Gastroesophageal sphincter (tissue), 4 donors: ENCODE results near the gene RPS6KA4. TPM values are rescaled to one million over a fixed set of nuclear protein-coding genes. Genes with fewer than 3 reads are reported as not detected.

Source experiments
- ATAC-seq: fragments of 150-250 bp; one replicate; pipeline ENCODE4 v1.9.1; 2016; ENCODE audit warnings: mild to moderate bottlenecking, moderate library complexity
- H3K27ac ChIP-seq, 4 donors: fragments of 200-600 bp; sonication (generic) in 3 of 4; 1 replicate in 3 of 4; 2 replicates in 1 of 4; pipeline ENCODE4 v1.5.1; 2016 to 2019
- H3K27me3 ChIP-seq: fragments of 200-600 bp; sonication (generic); one replicate; pipeline ENCODE4 v1.5.1; 2019
- H3K36me3 ChIP-seq, 2 donors: fragments of 200-600 bp; sonication (generic); one replicate each; pipeline ENCODE4 v1.5.1; 2019; ENCODE audit warnings: control low read depth in 1 of 2
- H3K4me1 ChIP-seq, 3 donors: fragments of 200-600 bp; sonication (generic); 1 replicate in 2 of 3; 2 replicates in 1 of 3; pipeline ENCODE4 v1.5.1; 2016 to 2019; ENCODE audit warnings: control low read depth in 2 of 3
- H3K4me3 ChIP-seq, 2 donors: fragments of 200-600 bp; sonication (generic); one replicate each; pipeline ENCODE4 v1.5.1; 2019; ENCODE audit warnings: mild to moderate bottlenecking in 1 of 2, moderate library complexity in 1 of 2
- H3K9me3 ChIP-seq, 3 donors: fragments of 200-600 bp; sonication (generic); one replicate each; pipeline ENCODE4 v1.5.1; 2017 to 2019; ENCODE audit warnings: control low read depth in 2 of 3
- EP300 ChIP-seq: sonication (generic); formaldehyde crosslinking; IDR thresholded peaks from one replicate; pipeline ENCODE4 v1.6.1; 2017; ENCODE audit warnings: antibody characterized with exemption, mild to moderate bottlenecking
- POLR2A ChIP-seq, 2 donors: fragments of 450-650 bp; IDR thresholded peaks; one replicate each; pipeline ENCODE4 v1.6.1; 2017; ENCODE audit warnings: antibody characterized with exemption in 2 of 2, mild to moderate bottlenecking in 2 of 2, moderate library complexity in 1 of 2
- POLR2AphosphoS5 ChIP-seq: sonication (generic); formaldehyde crosslinking; IDR thresholded peaks from one replicate; pipeline ENCODE4 v1.6.1; 2017; ENCODE audit warnings: antibody characterized with exemption
- WGBS, 2 donors: methylation state at CpG; one replicate each; pipeline ENCODE4 v1.1.5; 2018; ENCODE audit warnings: low coverage in 1 of 2; 5-methylcytosine and 5-hydroxymethylcytosine counted together
- small RNA-seq, 4 donors: library from RNA; depleted of rRNA; stranded (forward); fragments of <200 nt; gene quantifications; one replicate each; pipeline ENCODE3, GENCODE V24; 2016
- total RNA-seq, 4 donors: library from RNA; depleted of rRNA; stranded (reverse); fragments of >200 nt; gene quantifications; one replicate each; pipeline ENCODE4 v1.1.0, GENCODE V29; 2016
- TF ChIP-seq, protein P1 (sequence below), 4 experiments: fragments of 200-600 bp in 2 of 4; fragments of 450-650 bp in 2 of 4; sonication (generic) in 1 of 4; IDR thresholded peaks; one replicate each; pipeline ENCODE4 v1.5.1; 2017 to 2019; ENCODE audit warnings: antibody characterized with exemption in 4 of 4, mild to moderate bottlenecking in 2 of 4, moderate library complexity in 2 of 4

Gene RPS6KA4
- total RNA-seq, 4 donors from 2014 or later: 21.2 to 44.2 (median 28.3) TPM

GRCh38 chr11:64419257-64419790, 60.4 kb downstream of the RPS6KA4 start:
- TF ChIP-seq POLR2A (IDR thresholded peaks at IDR 0.05) (no peak), EP300 (no peak), POLR2AphosphoS5 (no peak)
- TF ChIP-seq, protein P1, sequence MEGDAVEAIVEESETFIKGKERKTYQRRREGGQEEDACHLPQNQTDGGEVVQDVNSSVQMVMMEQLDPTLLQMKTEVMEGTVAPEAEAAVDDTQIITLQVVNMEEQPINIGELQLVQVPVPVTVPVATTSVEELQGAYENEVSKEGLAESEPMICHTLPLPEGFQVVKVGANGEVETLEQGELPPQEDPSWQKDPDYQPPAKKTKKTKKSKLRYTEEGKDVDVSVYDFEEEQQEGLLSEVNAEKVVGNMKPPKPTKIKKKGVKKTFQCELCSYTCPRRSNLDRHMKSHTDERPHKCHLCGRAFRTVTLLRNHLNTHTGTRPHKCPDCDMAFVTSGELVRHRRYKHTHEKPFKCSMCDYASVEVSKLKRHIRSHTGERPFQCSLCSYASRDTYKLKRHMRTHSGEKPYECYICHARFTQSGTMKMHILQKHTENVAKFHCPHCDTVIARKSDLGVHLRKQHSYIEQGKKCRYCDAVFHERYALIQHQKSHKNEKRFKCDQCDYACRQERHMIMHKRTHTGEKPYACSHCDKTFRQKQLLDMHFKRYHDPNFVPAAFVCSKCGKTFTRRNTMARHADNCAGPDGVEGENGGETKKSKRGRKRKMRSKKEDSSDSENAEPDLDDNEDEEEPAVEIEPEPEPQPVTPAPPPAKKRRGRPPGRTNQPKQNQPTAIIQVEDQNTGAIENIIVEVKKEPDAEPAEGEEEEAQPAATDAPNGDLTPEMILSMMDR (IDR thresholded peaks at IDR 0.05): no peak
- 82 to 100% methylated on average over 1 to 6 of the region's 11 CpGs for WGBS, 2 donors
- Histone ChIP-seq H3K36me3 (no peaks in the 10 kb centered on the region), H3K27ac (no peak overlapping the region), H3K27me3 (no peaks in the 10 kb centered on the region), H3K9me3 (peaks cover 0 to 24% (median 0%) of the 10 kb centered on the region in 3 donors), H3K4me1 (no peaks in the 10 kb centered on the region), H3K4me3 (no peak overlapping the region)
- no peak for ATAC-seq

DNA sequence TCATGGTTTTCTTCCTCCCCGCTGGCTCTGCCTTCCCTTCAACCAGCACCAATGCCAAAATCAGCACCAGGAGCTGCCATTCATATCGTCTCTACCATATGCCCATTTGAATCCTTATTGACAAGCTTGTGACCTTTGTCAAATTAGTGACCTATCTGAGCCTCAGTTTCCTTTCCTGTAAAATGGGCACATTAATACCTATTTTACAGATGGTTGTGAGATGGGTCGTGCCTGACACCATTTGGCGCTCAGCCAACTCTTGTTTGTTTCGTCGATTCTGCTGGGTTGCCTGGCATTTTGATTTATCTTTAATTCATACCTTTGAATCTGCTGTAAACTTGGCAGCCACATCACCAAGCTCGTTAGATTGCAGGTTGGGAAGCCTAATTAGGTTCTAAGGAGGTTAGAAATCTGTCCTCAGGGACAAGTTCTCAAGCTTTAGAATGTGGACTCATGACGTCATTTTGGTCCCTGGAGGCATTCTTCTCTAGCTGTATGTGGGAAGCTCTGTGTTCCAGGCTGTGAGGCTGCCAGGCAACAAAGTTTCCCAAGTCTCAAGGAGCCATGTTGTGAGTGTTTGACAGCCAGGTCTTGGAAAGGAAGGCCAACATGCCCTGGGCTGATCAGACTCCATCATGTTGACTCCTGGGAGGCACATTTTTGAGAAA, 61.0 kb downstream of the RPS6KA4 start:
- H3K4me1 ChIP-seq: no peaks in the 10 kb centered on the region
- H3K27ac ChIP-seq: no peak overlapping the region
- no peaks in the 10 kb centered on the region for H3K27me3 ChIP-seq
- no peak for TF ChIP-seq EP300
- no peak for TF ChIP-seq POLR2A (IDR thresholded peaks at IDR 0.05)
- TF ChIP-seq, protein P1 (IDR thresholded peaks at IDR 0.05): no peak
- no peak for TF ChIP-seq POLR2AphosphoS5
- WGBS, 2 donors: 65 to 100% methylated on average over 2 to 8 of the region's 8 CpGs
- no peak for ATAC-seq
- peaks cover 0 to 24% (median 0%) of the 10 kb centered on the region in 3 donors for H3K9me3 ChIP-seq
- H3K36me3 ChIP-seq: no peaks in the 10 kb centered on the region
- H3K4me3 ChIP-seq: no peak overlapping the region

Small RNA genes within 50 kb of the gene (small RNA-seq; reads per million reads assigned to genes)
- gene MIR1237 (0 to 0.64 (median 0.17) reads per million in 4 donors), gene MIR7155 (0 to 1.2 (median 0.87) reads per million in 4 donors)

Other genes starting within 250 kb of the RPS6KA4 start
- 10 to 100 TPM; 26.9 to 56.2 (median 30.4) TPM for gene MACROD1, start 193.0 kb upstream of the RPS6KA4 start, total RNA-seq
- 100 to 1,000 TPM in 1 of 4 donors, 10 to 100 TPM in 3; 88.6 to 134 (median 94.0) TPM for gene STIP1, start 173.0 kb upstream of the RPS6KA4 start, total RNA-seq
- gene FERMT3, start 152.4 kb upstream of the RPS6KA4 start, total RNA-seq: 10 to 100 TPM; 14.5 to 28.5 (median 17.0) TPM
- 10 to 100 TPM; 41.4 to 59.9 (median 50.3) TPM for gene TRPT1, start 133.0 kb upstream of the RPS6KA4 start, total RNA-seq
- gene NUDT22, start 132.9 kb upstream of the RPS6KA4 start, total RNA-seq: 10 to 100 TPM; 36.8 to 53.7 (median 45.8) TPM
- 10 to 100 TPM in 3 of 4 donors, 1 to 10 TPM in 1; 7.1 to 33.5 (median 28.9) TPM for gene DNAJC4, start 128.6 kb upstream of the RPS6KA4 start, total RNA-seq
- gene VEGFB, start 124.6 kb upstream of the RPS6KA4 start, total RNA-seq: 100 to 1,000 TPM in 2 of 4 donors, 10 to 100 TPM in 2; 49.9 to 152 (median 88.6) TPM
- 10 to 100 TPM; 45.5 to 78.3 (median 58.4) TPM for gene FKBP2, start 118.1 kb upstream of the RPS6KA4 start, total RNA-seq
- 100 to 1,000 TPM in 1 of 4 donors, 10 to 100 TPM in 3; 37.2 to 123 (median 70.9) TPM for gene PPP1R14B, start 112.2 kb upstream of the RPS6KA4 start, total RNA-seq
- gene PLCB3, start 107.6 kb upstream of the RPS6KA4 start, total RNA-seq: 10 to 100 TPM; 16.2 to 33.2 (median 25.1) TPM
- 100 to 1,000 TPM in 3 of 4 donors, 10 to 100 TPM in 1; 97.1 to 156 (median 135) TPM for gene BAD, start 74.5 kb upstream of the RPS6KA4 start, total RNA-seq
- gene GPR137, start 73.3 kb upstream of the RPS6KA4 start, total RNA-seq: 10 to 100 TPM; 14.0 to 37.1 (median 27.6) TPM
- under 1 TPM in 1 of 4 donors, not detected in 3; 0.31 TPM for gene KCNK4, start 67.9 kb upstream of the RPS6KA4 start, total RNA-seq
- not detected for gene CATSPERZ, start 58.8 kb upstream of the RPS6KA4 start, total RNA-seq
- gene ESRRA, start 53.6 kb upstream of the RPS6KA4 start, total RNA-seq: 10 to 100 TPM; 39.8 to 77.1 (median 71.2) TPM
- 100 to 1,000 TPM; 180 to 267 (median 218) TPM for gene TRMT112, start 41.6 kb upstream of the RPS6KA4 start, total RNA-seq
- gene PRDX5, start 41.0 kb upstream of the RPS6KA4 start, total RNA-seq: 100 to 1,000 TPM; 179 to 260 (median 181) TPM
- gene CCDC88B, start 19.0 kb upstream of the RPS6KA4 start, total RNA-seq: 1 to 10 TPM; 7.6 to 9.4 (median 8.5) TPM
- not detected for gene SLC22A11, start 196.8 kb downstream of the RPS6KA4 start, total RNA-seq
- gene SLC22A12, start 232.1 kb downstream of the RPS6KA4 start, total RNA-seq: not detected